ENCODE data around the gene MTG1.

The MTG1 gene

DNA sequence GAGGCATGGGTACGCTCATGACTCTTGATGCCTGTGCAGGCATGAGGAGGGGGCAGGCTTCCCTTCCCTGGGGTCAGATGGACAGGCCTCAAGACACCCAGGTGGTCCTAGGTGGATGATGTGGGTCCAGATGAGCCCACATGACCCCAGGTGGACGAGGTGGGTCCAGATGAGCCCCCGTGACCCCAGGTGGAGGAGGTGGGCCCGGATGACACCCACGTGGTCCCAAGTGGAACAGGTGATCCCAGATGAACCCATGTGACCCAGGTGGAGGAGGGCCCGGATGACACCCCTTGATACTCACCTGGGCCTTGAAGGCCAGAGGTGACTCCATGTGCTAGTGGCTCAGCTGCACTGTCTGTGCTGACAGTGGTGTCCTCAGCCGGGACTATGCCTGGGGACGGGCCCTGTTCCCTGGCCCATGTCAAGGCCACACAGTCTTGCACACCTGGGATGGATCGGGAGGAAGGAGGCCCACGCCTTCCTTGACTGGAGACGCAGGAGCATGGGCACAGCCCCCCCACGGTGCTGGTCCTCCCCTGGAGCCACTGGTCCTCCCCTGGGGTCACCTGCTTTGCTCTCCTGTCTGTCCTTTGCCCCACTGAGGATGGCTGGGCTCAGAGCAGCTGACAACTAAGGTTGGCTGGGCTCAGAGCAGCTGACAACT, 43.5 kb upstream of the MTG1 start:
- no peaks in the 10 kb centered on the region for H3K9me2 ChIP-seq (ENCODE audit: low read depth, low read length)
- H3K27ac ChIP-seq (ENCODE audit: low read depth, low read length, poor library complexity, severe bottlenecking): no peak overlapping the region
- no peak overlapping the region for H3K9ac ChIP-seq (ENCODE audit: low read length)
- no peak overlapping the region for H2AFZ ChIP-seq (ENCODE audit: low read length)
- H3K4me3 ChIP-seq (ENCODE audit: low read depth, low read length, poor library complexity, severe bottlenecking): no peak overlapping the region
- no peaks in the 10 kb centered on the region for H3K9me3 ChIP-seq (ENCODE audit: low read length)
- H3K4me1 ChIP-seq (ENCODE audit: insufficient read depth, low read length, severe bottlenecking): no peaks in the 10 kb centered on the region
- no peaks in the 10 kb centered on the region for H3F3A ChIP-seq (ENCODE audit: insufficient read depth, low read length)
- no peak for TF ChIP-seq EZH2 (IDR thresholded peaks at IDR 0.05; ENCODE audit: borderline replicate concordance, low read length)
- no peak for TF ChIP-seq CTCF (IDR thresholded peaks at IDR 0.05; ENCODE audit: low read length)
- H3K36me3 ChIP-seq (ENCODE audit: insufficient read depth, low read length): no peaks in the 10 kb centered on the region
- H4K20me1 ChIP-seq (ENCODE audit: insufficient read depth, low read length): no peaks in the 10 kb centered on the region
- H3K27me3 ChIP-seq (ENCODE audit: insufficient read depth, low read length): peaks cover 5% of the 10 kb centered on the region; the same call in 1 of the 2 replicates
- H3K4me2 ChIP-seq (ENCODE audit: low read length): no peak overlapping the region
- no peaks in the 10 kb centered on the region for H3K79me2 ChIP-seq (ENCODE audit: insufficient read depth, low read length)

DNA sequence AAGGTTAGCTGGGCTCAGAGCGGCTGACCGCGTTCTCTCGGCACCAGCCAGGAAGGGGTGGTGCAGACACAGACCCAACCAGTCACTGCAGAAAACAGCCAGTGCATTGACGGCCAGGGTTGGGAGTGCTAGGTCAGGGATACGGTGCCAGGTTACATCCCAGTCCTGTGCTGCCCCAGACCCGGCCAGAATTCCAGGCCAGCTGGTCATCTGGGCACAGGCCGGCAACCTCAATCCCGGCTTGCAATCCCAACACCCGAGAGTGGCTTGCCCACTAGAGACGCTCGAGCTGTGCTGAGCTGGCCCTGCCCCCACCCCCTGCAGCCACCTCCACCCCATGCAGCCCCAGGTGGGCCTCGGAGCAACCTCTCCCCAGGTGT, 43.0 kb upstream of the MTG1 start:
- H3F3A ChIP-seq (ENCODE audit: insufficient read depth, low read length): no peaks in the 10 kb centered on the region
- no peak overlapping the region for H3K4me2 ChIP-seq (ENCODE audit: low read length)
- H3K9me3 ChIP-seq (ENCODE audit: low read length): no peaks in the 10 kb centered on the region
- no peak overlapping the region for H3K9ac ChIP-seq (ENCODE audit: low read length)
- H3K9me2 ChIP-seq (ENCODE audit: low read depth, low read length): no peaks in the 10 kb centered on the region
- peaks cover 4% of the 10 kb centered on the region; the same call in 1 of the 2 replicates for H3K27me3 ChIP-seq (ENCODE audit: insufficient read depth, low read length)
- no peaks in the 10 kb centered on the region for H3K79me2 ChIP-seq (ENCODE audit: insufficient read depth, low read length)
- H3K27ac ChIP-seq (ENCODE audit: low read depth, low read length, poor library complexity, severe bottlenecking): no peak overlapping the region
- TF ChIP-seq CTCF (IDR thresholded peaks at IDR 0.05; ENCODE audit: low read length) (no peak), EZH2 (IDR thresholded peaks at IDR 0.05; ENCODE audit: borderline replicate concordance, low read length) (no peak)
- H2AFZ ChIP-seq (ENCODE audit: low read length): no peak overlapping the region
- H4K20me1 ChIP-seq (ENCODE audit: insufficient read depth, low read length): no peaks in the 10 kb centered on the region
- no peaks in the 10 kb centered on the region for H3K36me3 ChIP-seq (ENCODE audit: insufficient read depth, low read length)
- no peak overlapping the region for H3K4me3 ChIP-seq (ENCODE audit: low read depth, low read length, poor library complexity, severe bottlenecking)
- H3K4me1 ChIP-seq (ENCODE audit: insufficient read depth, low read length, severe bottlenecking): no peaks in the 10 kb centered on the region

DNA sequence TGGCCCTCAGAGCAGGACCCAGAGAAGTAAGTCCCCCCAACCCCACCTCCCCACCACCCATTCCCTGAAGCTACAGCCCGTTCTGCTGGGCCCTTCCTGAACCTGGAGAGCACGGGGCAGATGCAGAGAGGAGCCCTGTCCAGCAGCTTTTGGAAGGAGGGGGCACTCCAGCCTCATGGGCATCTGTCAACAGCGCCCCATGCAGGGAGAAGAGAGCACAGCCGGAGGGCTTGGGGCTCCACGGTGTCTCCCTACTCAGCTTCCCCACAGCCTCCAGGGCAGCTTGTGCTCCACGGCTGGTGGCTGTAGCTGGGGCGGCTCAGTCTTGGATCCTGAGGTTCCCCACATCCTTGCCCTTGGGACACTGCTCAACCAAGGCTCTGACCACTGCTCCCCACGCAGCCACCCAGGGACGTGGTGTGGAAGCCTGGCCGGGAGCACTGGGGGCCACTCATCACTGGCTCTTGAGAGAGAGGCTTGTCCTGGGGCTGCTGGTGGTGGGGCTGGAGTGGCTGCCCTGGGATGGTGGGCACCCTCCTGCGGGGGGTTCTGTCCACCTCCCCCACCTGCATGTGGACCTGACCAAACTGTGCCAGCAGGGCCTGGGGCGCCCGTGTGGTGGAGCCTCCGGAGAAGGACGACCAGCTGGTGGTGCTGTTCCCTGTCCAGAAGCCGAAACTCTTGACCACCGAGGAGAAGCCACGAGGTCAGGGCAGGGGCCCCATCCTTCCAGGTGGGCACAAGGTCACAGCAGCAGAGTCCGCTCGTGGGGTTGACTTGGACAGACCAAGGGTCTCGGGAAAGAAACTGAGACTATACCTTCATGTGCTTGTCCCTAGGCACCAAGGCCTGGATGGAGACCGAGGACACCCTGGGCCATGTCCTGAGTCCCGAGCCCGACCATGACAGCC, 42.3 kb upstream of the MTG1 start:
- TF ChIP-seq CTCF (IDR thresholded peaks at IDR 0.05; ENCODE audit: low read length): no peak
- TF ChIP-seq EZH2 (IDR thresholded peaks at IDR 0.05; ENCODE audit: borderline replicate concordance, low read length): no peak
- Histone ChIP-seq H3K27ac (ENCODE audit: low read depth, low read length, poor library complexity, severe bottlenecking) (no peak overlapping the region), H3K36me3 (ENCODE audit: insufficient read depth, low read length) (no peaks in the 10 kb centered on the region), H3K9ac (ENCODE audit: low read length) (no peak overlapping the region), H3K4me1 (ENCODE audit: insufficient read depth, low read length, severe bottlenecking) (no peaks in the 10 kb centered on the region), H3K79me2 (ENCODE audit: insufficient read depth, low read length) (no peaks in the 10 kb centered on the region), H3F3A (ENCODE audit: insufficient read depth, low read length) (no peaks in the 10 kb centered on the region), H3K9me3 (ENCODE audit: low read length) (no peaks in the 10 kb centered on the region), H3K4me3 (ENCODE audit: low read depth, low read length, poor library complexity, severe bottlenecking) (no peak overlapping the region), H4K20me1 (ENCODE audit: insufficient read depth, low read length) (no peaks in the 10 kb centered on the region), H2AFZ (ENCODE audit: low read length) (no peak overlapping the region), H3K9me2 (ENCODE audit: low read depth, low read length) (no peaks in the 10 kb centered on the region), H3K4me2 (ENCODE audit: low read length) (no peak overlapping the region), H3K27me3 (ENCODE audit: insufficient read depth, low read length) (peaks cover 4% of the 10 kb centered on the region; the same call in 1 of the 2 replicates)
